Omental fat pad (tissue), 4 donors: ENCODE measurements around the gene ITPR3. TPM values are rescaled to one million over a fixed set of nuclear protein-coding genes. Genes with fewer than 3 reads are reported as not detected.
"Not testable (repeated sequence)": the region's sequence is repeated elsewhere in the genome, so short reads cannot be mapped to it uniquely, and the experiment has no call there.

Source experiments
- ATAC-seq: fragments of 150-250 bp; one replicate; pipeline ENCODE4 v1.9.1; 2016; ENCODE audit warnings: mild to moderate bottlenecking, moderate library complexity; ENCODE audit not compliant: low FRiP score
- DNase-seq: peaks from one replicate; pipeline ENCODE4 v3.0.0-alpha.2; 2019; ENCODE audit warnings: low spot score
- CTCF ChIP-seq, 3 donors: fragments of 450-650 bp; IDR thresholded peaks; one replicate each; pipeline ENCODE4 v1.5.1; 2016 to 2017; ENCODE audit warnings: antibody characterized with exemption in 3 of 3, mild to moderate bottlenecking in 3 of 3, moderate library complexity in 2 of 3
- total RNA-seq, 4 donors: library from RNA; depleted of rRNA; stranded (reverse); fragments of >200 nt; gene quantifications; one replicate each; pipeline ENCODE4 v1.1.0, GENCODE V29; 2016

Gene ITPR3
- total RNA-seq, 4 donors from 2014 or later = 25.7 to 62.0 (median 35.9) TPM

DNA sequence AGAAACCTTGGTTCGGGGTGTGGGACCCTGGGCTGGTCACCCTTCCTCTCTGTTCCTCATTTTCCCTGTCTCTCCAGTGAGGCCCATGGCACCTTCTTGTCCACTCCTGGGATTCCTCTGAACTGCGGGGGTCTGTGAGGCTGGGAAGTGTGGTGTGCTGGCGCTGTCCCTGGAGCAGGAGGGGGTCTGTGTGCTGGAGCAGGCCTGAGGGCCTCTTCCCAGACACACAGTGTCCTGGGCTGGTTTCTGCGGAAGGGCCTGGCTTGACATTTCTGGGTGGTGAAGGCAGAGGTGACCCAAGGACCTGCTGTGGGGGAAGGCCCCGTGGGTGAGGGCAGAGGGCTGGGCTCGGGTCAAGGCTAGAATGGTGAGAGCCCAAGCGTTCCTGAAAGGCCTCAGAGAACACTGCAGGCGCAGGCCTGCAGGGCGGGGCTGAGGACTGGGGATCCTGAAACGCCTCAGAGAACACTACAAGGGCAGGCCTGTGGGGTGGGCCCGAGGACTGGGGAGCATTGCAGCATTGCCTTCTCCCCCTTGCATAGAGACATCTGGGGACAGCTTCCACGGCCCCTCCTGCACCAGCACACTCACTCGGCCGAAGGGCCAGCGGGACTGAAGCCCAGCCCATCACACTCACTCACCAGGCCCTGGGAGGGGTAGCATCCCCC is 30.5 kb upstream of the ITPR3 start:
- no peak for DNase-seq
- no peak for ATAC-seq

GRCh38 chr6:33591424-33592032 is 29.6 kb upstream of the ITPR3 start:
- no peak for TF ChIP-seq CTCF (IDR thresholded peaks at IDR 0.05)
- ATAC-seq (no peak), DNase-seq (no peak)

More for the DNA sequence above, 30.5 kb upstream of the ITPR3 start:
- no peak for TF ChIP-seq CTCF (IDR thresholded peaks at IDR 0.05)

DNA sequence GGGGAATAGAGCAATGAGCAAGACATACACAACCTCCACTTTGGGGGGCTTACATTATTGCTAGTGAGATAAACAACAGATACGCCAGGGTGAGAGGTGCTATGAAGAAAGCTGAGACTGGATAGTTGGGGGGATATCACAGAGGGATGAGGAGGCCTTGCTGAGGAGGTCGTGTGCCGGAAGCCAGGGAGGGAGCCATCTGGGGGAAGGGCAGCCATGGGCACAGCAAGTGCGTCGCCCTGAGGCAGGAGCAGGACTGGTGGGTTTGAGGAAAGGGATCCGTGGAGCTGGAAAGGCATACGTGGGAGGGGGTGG is 28.9 kb upstream of the ITPR3 start:
- ATAC-seq (no peak), DNase-seq (no peak)
- TF ChIP-seq CTCF (IDR thresholded peaks at IDR 0.05) = no peak

GRCh38 chr6:33592595-33593413 is 28.3 kb upstream of the ITPR3 start:
- DNase-seq (no peak), ATAC-seq (peak; percentile 51)
- TF ChIP-seq CTCF (IDR thresholded peaks at IDR 0.05) = no peak

GRCh38 chr6:33593414-33593727 is 27.8 kb upstream of the ITPR3 start:
- TF ChIP-seq CTCF (IDR thresholded peaks at IDR 0.05) = no peak
- ATAC-seq (no peak), DNase-seq (no peak)

DNA sequence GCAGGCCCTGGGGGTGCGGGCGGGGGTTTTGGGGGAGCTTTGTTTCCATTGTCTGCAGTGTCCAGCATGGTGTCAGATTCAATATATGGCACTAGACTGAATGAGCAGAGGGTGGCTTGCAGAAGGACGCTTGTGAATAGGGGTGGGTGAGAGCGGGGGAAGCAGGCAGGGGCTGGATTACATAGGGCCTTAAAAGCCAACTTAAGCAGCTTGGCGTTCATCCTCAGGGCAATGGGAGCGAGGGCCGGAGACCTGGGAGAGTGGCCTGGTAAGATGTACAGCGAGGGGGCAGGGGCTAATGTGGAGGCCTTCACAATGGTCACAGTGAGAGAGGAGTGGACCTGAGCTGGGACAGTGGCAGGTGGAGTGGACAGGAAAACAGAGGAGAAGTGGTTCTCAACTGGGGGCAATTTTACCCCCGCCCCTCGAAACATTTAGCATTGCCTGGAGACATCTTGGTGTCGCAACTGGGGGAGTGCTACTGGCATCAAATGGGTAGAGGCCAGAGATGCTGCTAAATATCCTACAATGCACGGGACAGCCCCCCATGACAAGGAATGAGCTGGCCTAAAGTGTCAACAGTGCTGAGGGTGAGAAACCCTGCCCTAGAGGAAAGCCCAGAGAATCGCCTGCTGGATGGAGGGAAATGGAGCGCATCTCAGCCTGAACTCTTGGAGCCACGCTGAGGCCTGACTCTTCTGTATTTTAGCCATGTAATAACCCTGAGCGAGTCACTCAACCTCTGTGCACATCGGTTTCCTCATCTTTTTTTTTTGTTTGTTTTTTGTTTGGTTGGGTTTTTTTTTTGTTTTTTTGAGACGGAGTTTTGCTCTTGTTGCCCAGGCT is 25.9 kb upstream of the ITPR3 start:
- DNase-seq = no peak
- ATAC-seq = no peak
- TF ChIP-seq CTCF (IDR thresholded peaks at IDR 0.05) = no peak

- not testable (repeated sequence) for ATAC-seq, DNase-seq
Observed at GRCh38 chr6:33596894-33597293, 24.2 kb upstream of the ITPR3 start.
